OCI-LY1 (cell line): ENCODE results near the gene PTBP2.
"Not testable (repeated sequence)": the region's sequence is repeated elsewhere in the genome, so short reads cannot be mapped to it uniquely, and the experiment has no call there.

Source experiments
- H2AFZ ChIP-seq: fragments of 200-600 bp; sonication (generic), shearing (Covaris generic); 2 replicates; pipeline ENCODE4 v1.6.0; 2014; ENCODE audit warnings: antibody characterized with exemption, mild to moderate bottlenecking, low read length
- H3F3A ChIP-seq: fragments of 200-600 bp; sonication (generic), shearing (Covaris generic); 2 replicates; pipeline ENCODE4 v1.6.0; 2014; ENCODE audit warnings: mild to moderate bottlenecking, antibody characterized with exemption, low read length, moderate library complexity; ENCODE audit not compliant: insufficient read depth
- H3K27ac ChIP-seq: fragments of 200-600 bp; sonication (generic); 2 replicates; pipeline ENCODE4 v1.5.1; 2014; ENCODE audit warnings: low read length, mixed run types, mild to moderate bottlenecking, low read depth; ENCODE audit not compliant: poor library complexity, severe bottlenecking
- H3K27me3 ChIP-seq: fragments of 200-600 bp; sonication (generic); 2 replicates; pipeline ENCODE4 v1.6.0; 2014; ENCODE audit warnings: antibody characterized with exemption, mild to moderate bottlenecking, low read length, moderate library complexity; ENCODE audit not compliant: insufficient read depth
- H3K36me3 ChIP-seq: fragments of 200-600 bp; sonication (generic); 2 replicates; pipeline ENCODE4 v1.6.1; 2014; ENCODE audit warnings: mild to moderate bottlenecking, antibody characterized with exemption, low read length, moderate library complexity, mixed read lengths; ENCODE audit not compliant: insufficient read depth
- H3K4me1 ChIP-seq: fragments of 200-600 bp; sonication (generic); 2 replicates; pipeline ENCODE4 v1.5.1; 2014; ENCODE audit warnings: mild to moderate bottlenecking, low read length, moderate library complexity; ENCODE audit not compliant: insufficient read depth, severe bottlenecking
- H3K4me2 ChIP-seq: fragments of 200-600 bp; sonication (generic), shearing (Covaris generic); 2 replicates; pipeline ENCODE4 v1.6.1; 2014; ENCODE audit warnings: low read length
- H3K4me3 ChIP-seq: fragments of 200-600 bp; sonication (generic); 2 replicates; pipeline ENCODE4 v1.5.1; 2014; ENCODE audit warnings: low read length, low read depth, mild to moderate bottlenecking, mixed read lengths; ENCODE audit not compliant: poor library complexity, severe bottlenecking
- H3K79me2 ChIP-seq: fragments of 200-600 bp; shearing (Covaris generic); 2 replicates; pipeline ENCODE4 v1.6.1; 2016; ENCODE audit warnings: mixed run types, low read length, mixed read lengths; ENCODE audit not compliant: insufficient read depth
- H3K9ac ChIP-seq: fragments of 200-600 bp; sonication (generic), shearing (Covaris generic); 2 replicates; pipeline ENCODE4 v1.6.1; 2014; ENCODE audit warnings: mild to moderate bottlenecking, low read length, mixed read lengths
- H3K9me2 ChIP-seq: fragments of 200-600 bp; sonication (generic), shearing (Covaris generic); 2 replicates; pipeline ENCODE4 v1.6.1; 2014; ENCODE audit warnings: low read depth, mild to moderate bottlenecking, low read length, mixed read lengths
- H3K9me3 ChIP-seq: fragments of 200-600 bp; shearing (Covaris generic); 2 replicates; pipeline ENCODE4 v1.6.1; 2014; ENCODE audit warnings: low read length, mixed read lengths
- H4K20me1 ChIP-seq: fragments of 200-600 bp; sonication (generic), shearing (Covaris generic); 2 replicates; pipeline ENCODE4 v1.6.0; 2016; ENCODE audit warnings: mild to moderate bottlenecking, low read length; ENCODE audit not compliant: insufficient read depth
- CTCF ChIP-seq: fragments of 200-600 bp; sonication (generic), shearing (Covaris generic); IDR thresholded peaks from 2 replicates; pipeline ENCODE4 v1.5.1; 2017; ENCODE audit warnings: mild to moderate bottlenecking, antibody characterized with exemption, low read length, moderate library complexity, mixed read lengths
- EZH2 ChIP-seq: fragments of 200-600 bp; sonication (generic), shearing (Covaris generic); IDR thresholded peaks from 2 replicates; pipeline ENCODE4 v1.8.0; 2017; ENCODE audit warnings: borderline replicate concordance, mixed run types, mild to moderate bottlenecking, antibody characterized with exemption, low read length, moderate library complexity, mixed read lengths

Gene PTBP2

GRCh38 chr1:96792220-96792619, 70.6 kb downstream of the PTBP2 start:
- no peaks in the 10 kb centered on the region for H4K20me1 ChIP-seq
- H3K27me3 ChIP-seq = no peaks in the 10 kb centered on the region
- TF ChIP-seq CTCF (no peak), EZH2 (no peak)
- no peak overlapping the region for H3K9ac ChIP-seq
- no peak overlapping the region for H3K4me2 ChIP-seq
- no peak overlapping the region for H3K4me3 ChIP-seq
- no peaks in the 10 kb centered on the region for H3F3A ChIP-seq
- H2AFZ ChIP-seq = no peak overlapping the region
- H3K9me3 ChIP-seq = no peaks in the 10 kb centered on the region
- H3K79me2 ChIP-seq = no peaks in the 10 kb centered on the region
- H3K36me3 ChIP-seq = peaks cover 70% of the 10 kb centered on the region
- H3K27ac ChIP-seq = no peak overlapping the region
- no peaks in the 10 kb centered on the region for H3K9me2 ChIP-seq
- no peaks in the 10 kb centered on the region for H3K4me1 ChIP-seq

DNA sequence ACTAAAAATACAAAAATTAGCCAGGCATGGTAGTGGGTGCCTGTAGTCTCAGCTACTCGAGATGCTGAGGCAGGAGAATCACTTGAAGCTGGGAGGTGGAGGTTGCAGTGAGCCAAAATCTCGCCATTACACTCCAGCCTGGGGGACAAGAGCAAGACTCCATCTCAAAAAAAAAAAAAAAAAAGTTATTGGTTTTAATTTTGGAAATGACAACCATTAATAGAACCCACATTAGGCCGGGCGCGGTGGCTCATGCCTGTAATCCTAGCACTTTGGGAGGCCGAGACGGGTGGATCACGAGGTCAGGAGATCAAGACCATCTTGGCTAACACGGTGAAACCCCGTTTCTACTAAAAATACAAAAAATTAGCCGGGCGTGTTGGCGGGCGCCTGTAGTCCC, 80.1 kb downstream of the PTBP2 start:
- H3F3A ChIP-seq, H3K79me2 ChIP-seq, H3K4me1 ChIP-seq, H2AFZ ChIP-seq, H4K20me1 ChIP-seq, H3K9me2 ChIP-seq, H3K9ac ChIP-seq, H3K4me3 ChIP-seq, H3K9me3 ChIP-seq, H3K4me2 ChIP-seq, H3K27ac ChIP-seq, H3K27me3 ChIP-seq: not testable (repeated sequence)
- peaks cover 36% of the 10 kb centered on the region for H3K36me3 ChIP-seq

DNA sequence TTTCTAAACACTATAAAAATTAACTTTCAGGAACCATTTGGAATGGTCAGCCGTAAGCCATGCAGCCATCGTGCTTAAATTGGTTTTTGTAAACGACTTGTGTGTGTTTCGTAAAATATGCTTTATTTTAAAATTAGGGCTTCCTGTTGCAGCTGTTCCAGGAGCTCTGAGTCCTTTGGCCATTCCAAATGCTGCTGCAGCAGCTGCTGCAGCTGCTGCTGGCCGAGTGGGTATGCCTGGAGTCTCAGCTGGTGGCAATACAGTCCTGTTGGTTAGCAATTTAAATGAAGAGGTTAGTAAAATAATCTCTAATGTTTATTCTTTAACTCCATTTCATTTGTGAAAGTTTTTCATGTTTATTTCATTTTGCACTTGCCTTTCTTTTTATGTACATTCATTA, 83.1 kb downstream of the PTBP2 start:
- H3K9me2 ChIP-seq = no peaks in the 10 kb centered on the region
- H3K9ac ChIP-seq = no peak overlapping the region
- H3K36me3 ChIP-seq = peaks cover 59% of the 10 kb centered on the region
- H3K4me1 ChIP-seq = no peaks in the 10 kb centered on the region
- no peaks in the 10 kb centered on the region for H3K27me3 ChIP-seq
- H3F3A ChIP-seq = no peaks in the 10 kb centered on the region
- H3K27ac ChIP-seq = no peak overlapping the region
- H4K20me1 ChIP-seq = no peaks in the 10 kb centered on the region
- H2AFZ ChIP-seq = no peak overlapping the region
- TF ChIP-seq CTCF (no peak), EZH2 (no peak)
- no peaks in the 10 kb centered on the region for H3K79me2 ChIP-seq
- H3K9me3 ChIP-seq = no peaks in the 10 kb centered on the region
- H3K4me2 ChIP-seq = no peak overlapping the region
- no peak overlapping the region for H3K4me3 ChIP-seq

DNA sequence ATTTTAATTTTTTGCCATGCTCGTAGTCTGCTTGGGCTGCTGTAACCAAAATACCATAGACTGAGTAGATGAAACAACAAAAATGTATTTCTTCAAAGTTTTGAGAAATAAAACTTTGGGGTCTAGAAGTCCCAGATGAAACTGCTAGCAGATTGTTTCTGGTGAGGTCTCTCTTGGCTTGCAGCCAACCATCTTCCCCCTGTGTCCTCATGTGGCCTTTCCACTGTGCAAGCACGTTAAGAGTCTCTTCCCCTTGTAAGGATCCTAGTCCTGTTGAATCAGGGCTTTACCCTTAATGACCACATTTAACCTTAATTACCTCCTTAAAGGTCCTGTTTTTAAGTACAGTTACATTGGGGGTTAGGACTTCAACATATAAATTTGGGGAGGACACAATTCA, 86.6 kb downstream of the PTBP2 start:
- no peaks in the 10 kb centered on the region for H3K27me3 ChIP-seq
- H3K9me2 ChIP-seq = no peaks in the 10 kb centered on the region
- H3K4me2 ChIP-seq = no peak overlapping the region
- H3K36me3 ChIP-seq = peaks cover 83% of the 10 kb centered on the region
- no peaks in the 10 kb centered on the region for H3K79me2 ChIP-seq
- H3K27ac ChIP-seq = no peak overlapping the region
- H4K20me1 ChIP-seq = no peaks in the 10 kb centered on the region
- no peaks in the 10 kb centered on the region for H3K9me3 ChIP-seq
- H3K9ac ChIP-seq = no peak overlapping the region
- TF ChIP-seq EZH2 (no peak), CTCF (no peak)
- H3K4me1 ChIP-seq = no peaks in the 10 kb centered on the region
- no peaks in the 10 kb centered on the region for H3F3A ChIP-seq
- no peak overlapping the region for H2AFZ ChIP-seq
- H3K4me3 ChIP-seq = no peak overlapping the region
